K562 (cell line): ENCODE data around the gene ARFIP2. TPM values are rescaled to one million over a fixed set of nuclear protein-coding genes. Genes with fewer than 3 reads are reported as not detected.

Experiments
- GTF3C2 ChIP-seq: IDR thresholded peaks from 3 replicates; pipeline ENCODE4 v1.6.1; 2011; ENCODE audit warnings: borderline replicate concordance, mild to moderate bottlenecking, moderate library complexity; ENCODE audit not compliant: insufficient read length; ENCODE audit errors: extremely low read depth
- KLF13 ChIP-seq: fragments of 450-650 bp; IDR thresholded peaks from 2 replicates; pipeline ENCODE4 v1.6.1; 2016; ENCODE audit warnings: missing genetic modification characterization, low read depth, mild to moderate bottlenecking, missing compliant biosample characterization, moderate library complexity, borderline replicate concordance
- KLF16 ChIP-seq: IDR thresholded peaks from 2 replicates; pipeline ENCODE4 v1.6.1; 2016; ENCODE audit warnings: antibody characterized with exemption
- MCM2 ChIP-seq: fragments of 450-650 bp; IDR thresholded peaks from 2 replicates; pipeline ENCODE4 v1.6.1; 2017; ENCODE audit warnings: low read depth, mild to moderate bottlenecking
- MEF2D ChIP-seq: conservative IDR thresholded peaks from 2 replicates; pipeline ENCODE4 v1.6.1; 2016; ENCODE audit warnings: low read depth, missing genetic modification characterization, missing compliant biosample characterization
- NCOA1 ChIP-seq: fragments of 450-650 bp; IDR thresholded peaks from 2 replicates; pipeline ENCODE4 v1.6.1; 2016; ENCODE audit warnings: low read depth
- NELFE ChIP-seq: IDR thresholded peaks from 2 replicates; pipeline ENCODE4 v1.6.1; 2011; ENCODE audit warnings: mild to moderate bottlenecking; ENCODE audit not compliant: insufficient read depth, insufficient read length
- NKRF ChIP-seq: fragments of 450-650 bp; IDR thresholded peaks from 2 replicates; pipeline ENCODE4 v1.6.1; 2016; ENCODE audit warnings: borderline replicate concordance
- POLR2AphosphoS5 ChIP-seq: IDR thresholded peaks from 2 replicates; pipeline ENCODE4 v1.6.1; 2011; ENCODE audit warnings: mild to moderate bottlenecking, low read depth, low read length, moderate library complexity; ENCODE audit not compliant: control insufficient read depth, insufficient read depth
- POLR3A ChIP-seq: IDR thresholded peaks from 2 replicates; pipeline ENCODE4 v1.6.1; 2011; ENCODE audit warnings: borderline replicate concordance, mild to moderate bottlenecking, moderate library complexity; ENCODE audit not compliant: insufficient read length, insufficient read depth; ENCODE audit errors: extremely low read depth
- TAF7 ChIP-seq: fragments of 450-650 bp; IDR thresholded peaks from 2 replicates; pipeline ENCODE4 v1.6.1; 2016; ENCODE audit warnings: missing genetic modification characterization, missing compliant biosample characterization
- ZNF717 ChIP-seq: fragments of 250-450 bp; sonication (Bioruptor Pico); IDR thresholded peaks from 2 replicates; pipeline ENCODE4 v1.5.0; 2021
- polyA plus RNA-seq, 8 experiments: library from polyadenylated mRNA; depleted of rRNA in 4 of 8; stranded (reverse) in 5 of 8; unstranded in 3 of 8; fragments of >200 nt; fragmentation: Nextera tagmentation in 2 of 8; fragmentation: Illumina TruSeq in 1 of 8; extraction: Ambion mirVana in 2 of 8; extraction: Trizol in 1 of 8; gene quantifications; 2 replicates each; pipeline versions ENCODE4 v1.2.1 to v1.2.3, GENCODE V29; 2011 to 2014; ENCODE audit warnings: inconsistent platforms in 1 of 8, missing spikeins in 1 of 8
- total RNA-seq, 7 experiments: library from RNA; depleted of rRNA in 6 of 7; stranded (reverse); fragments of >200 nt in 6 of 7; fragmentation: Illumina TruSeq in 2 of 7; extraction: Trizol in 2 of 7; gene quantifications; 2 replicates each; pipeline versions ENCODE4 v1.2.1 to v1.2.3, GENCODE V29; 2011 to 2021; ENCODE audit warnings: low replicate concordance in 1 of 7
- TF ChIP-seq, protein P1 (sequence below): fragments of 450-650 bp; IDR thresholded peaks from 2 replicates; pipeline ENCODE4 v1.6.1; 2016; ENCODE audit warnings: antibody characterized with exemption
- TF ChIP-seq, protein P2 (sequence below): sonication (generic); formaldehyde crosslinking; IDR thresholded peaks from 2 replicates; pipeline ENCODE4 v1.8.0; 2022; ENCODE audit warnings: missing genetic modification reagents, mild to moderate bottlenecking, moderate library complexity, borderline replicate concordance
- TF ChIP-seq, protein P3 (sequence below): fragments of 150-350 bp; IDR thresholded peaks from 2 replicates; pipeline ENCODE4 v1.6.1; 2014; ENCODE audit warnings: low read depth, mild to moderate bottlenecking, low read length, borderline replicate concordance

The ARFIP2 gene
- total and polyA plus RNA-seq, 9 of the 15 experiments (the other 6 are each of a cell fraction or from before 2014, with no cell fraction given), result 11.8 to 74.1 (median 41.0) TPM

- peak; percentile 38; the same call in 1 of the 2 replicates for TF ChIP-seq TAF7 (tag)
- peak; percentile 81 for TF ChIP-seq NKRF
- TF ChIP-seq NCOA1, result peak; percentile 10; the same call in 1 of the 2 replicates
- TF ChIP-seq ZNF717 (CRISPR knock-in tag), result no peak
- TF ChIP-seq MCM2, result no peak
- TF ChIP-seq POLR3A, result no peak
- peak; percentile 79 for TF ChIP-seq POLR2AphosphoS5
- no peak for TF ChIP-seq KLF16
- no peak for TF ChIP-seq KLF13 (tag)
- TF ChIP-seq, protein P1, sequence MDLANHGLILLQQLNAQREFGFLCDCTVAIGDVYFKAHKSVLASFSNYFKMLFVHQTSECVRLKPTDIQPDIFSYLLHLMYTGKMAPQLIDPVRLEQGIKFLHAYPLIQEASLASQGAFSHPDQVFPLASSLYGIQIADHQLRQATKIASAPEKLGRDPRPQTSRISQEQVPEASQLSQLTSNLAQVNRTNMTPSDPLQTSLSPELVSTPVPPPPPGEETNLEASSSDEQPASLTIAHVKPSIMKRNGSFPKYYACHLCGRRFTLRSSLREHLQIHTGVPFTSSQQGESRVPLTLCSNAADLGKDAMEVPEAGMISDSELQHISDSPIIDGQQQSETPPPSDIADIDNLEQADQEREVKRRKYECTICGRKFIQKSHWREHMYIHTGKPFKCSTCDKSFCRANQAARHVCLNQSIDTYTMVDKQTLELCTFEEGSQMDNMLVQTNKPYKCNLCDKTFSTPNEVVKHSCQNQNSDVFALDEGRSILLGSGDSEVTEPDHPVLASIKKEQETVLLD, result no peak
- TF ChIP-seq, protein P2, sequence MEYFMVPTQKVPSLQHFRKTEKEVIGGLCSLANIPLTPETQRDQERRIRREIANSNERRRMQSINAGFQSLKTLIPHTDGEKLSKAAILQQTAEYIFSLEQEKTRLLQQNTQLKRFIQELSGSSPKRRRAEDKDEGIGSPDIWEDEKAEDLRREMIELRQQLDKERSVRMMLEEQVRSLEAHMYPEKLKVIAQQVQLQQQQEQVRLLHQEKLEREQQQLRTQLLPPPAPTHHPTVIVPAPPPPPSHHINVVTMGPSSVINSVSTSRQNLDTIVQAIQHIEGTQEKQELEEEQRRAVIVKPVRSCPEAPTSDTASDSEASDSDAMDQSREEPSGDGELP (CRISPR knock-in tag), result peak; percentile 83
- no peak for TF ChIP-seq NELFE
- TF ChIP-seq MEF2D, result no peak
- TF ChIP-seq, protein P3, sequence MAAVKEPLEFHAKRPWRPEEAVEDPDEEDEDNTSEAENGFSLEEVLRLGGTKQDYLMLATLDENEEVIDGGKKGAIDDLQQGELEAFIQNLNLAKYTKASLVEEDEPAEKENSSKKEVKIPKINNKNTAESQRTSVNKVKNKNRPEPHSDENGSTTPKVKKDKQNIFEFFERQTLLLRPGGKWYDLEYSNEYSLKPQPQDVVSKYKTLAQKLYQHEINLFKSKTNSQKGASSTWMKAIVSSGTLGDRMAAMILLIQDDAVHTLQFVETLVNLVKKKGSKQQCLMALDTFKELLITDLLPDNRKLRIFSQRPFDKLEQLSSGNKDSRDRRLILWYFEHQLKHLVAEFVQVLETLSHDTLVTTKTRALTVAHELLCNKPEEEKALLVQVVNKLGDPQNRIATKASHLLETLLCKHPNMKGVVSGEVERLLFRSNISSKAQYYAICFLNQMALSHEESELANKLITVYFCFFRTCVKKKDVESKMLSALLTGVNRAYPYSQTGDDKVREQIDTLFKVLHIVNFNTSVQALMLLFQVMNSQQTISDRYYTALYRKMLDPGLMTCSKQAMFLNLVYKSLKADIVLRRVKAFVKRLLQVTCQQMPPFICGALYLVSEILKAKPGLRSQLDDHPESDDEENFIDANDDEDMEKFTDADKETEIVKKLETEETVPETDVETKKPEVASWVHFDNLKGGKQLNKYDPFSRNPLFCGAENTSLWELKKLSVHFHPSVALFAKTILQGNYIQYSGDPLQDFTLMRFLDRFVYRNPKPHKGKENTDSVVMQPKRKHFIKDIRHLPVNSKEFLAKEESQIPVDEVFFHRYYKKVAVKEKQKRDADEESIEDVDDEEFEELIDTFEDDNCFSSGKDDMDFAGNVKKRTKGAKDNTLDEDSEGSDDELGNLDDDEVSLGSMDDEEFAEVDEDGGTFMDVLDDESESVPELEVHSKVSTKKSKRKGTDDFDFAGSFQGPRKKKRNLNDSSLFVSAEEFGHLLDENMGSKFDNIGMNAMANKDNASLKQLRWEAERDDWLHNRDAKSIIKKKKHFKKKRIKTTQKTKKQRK, result no peak
- no peak for TF ChIP-seq GTF3C2
These were observed at the start of gene ARFIP2, which contains the start of gene TIMM10B (continued) for GRCh38 chr11:6481012-6481923.
